ENCODE measurements around the gene SHLD2.
"Not testable (repeated sequence)": the region's sequence is repeated elsewhere in the genome, so short reads cannot be mapped to it uniquely, and the experiment has no call there.

The SHLD2 gene

DNA sequence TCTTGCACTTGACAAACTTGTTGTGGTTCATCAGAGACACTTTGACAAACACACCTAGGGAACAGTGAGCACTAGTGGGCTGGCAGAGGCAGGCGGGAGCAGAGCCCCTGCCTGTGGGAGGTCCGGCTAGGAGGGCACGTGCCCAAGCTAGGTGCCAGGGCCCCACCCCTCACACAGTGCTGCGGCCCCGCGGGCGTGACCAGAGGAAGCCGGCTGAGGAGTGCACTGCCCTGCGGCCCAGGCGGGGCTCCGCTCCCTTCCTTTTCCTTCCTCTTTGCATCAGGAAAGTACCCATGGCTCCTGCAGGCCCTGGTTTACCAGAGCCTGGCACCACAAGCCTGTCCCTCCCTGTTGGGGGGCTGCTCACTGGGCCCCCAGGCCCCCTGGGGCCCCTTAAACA is 121.1 kb downstream of the SHLD2 start:
- not testable (repeated sequence) for DNase-seq

DNA sequence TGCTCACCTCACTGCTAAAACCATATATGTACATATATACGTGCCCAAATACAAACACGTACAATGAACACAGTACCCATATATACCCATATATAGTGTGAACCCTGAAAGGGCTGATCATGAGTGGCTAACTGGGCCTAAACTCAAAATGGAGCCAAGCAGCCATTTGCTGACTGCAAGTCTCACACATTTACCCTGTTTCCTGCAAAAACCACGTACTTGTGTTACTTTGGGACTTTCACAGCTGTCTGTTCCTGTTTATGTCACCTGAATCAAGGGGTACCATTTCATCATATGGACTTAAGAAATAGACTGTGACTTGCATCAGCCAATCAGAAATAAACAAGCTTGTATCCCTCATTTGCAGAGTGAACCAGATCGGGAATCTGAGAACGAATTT is 124.4 kb downstream of the SHLD2 start:
- DNase-seq: not testable (repeated sequence)

DNA sequence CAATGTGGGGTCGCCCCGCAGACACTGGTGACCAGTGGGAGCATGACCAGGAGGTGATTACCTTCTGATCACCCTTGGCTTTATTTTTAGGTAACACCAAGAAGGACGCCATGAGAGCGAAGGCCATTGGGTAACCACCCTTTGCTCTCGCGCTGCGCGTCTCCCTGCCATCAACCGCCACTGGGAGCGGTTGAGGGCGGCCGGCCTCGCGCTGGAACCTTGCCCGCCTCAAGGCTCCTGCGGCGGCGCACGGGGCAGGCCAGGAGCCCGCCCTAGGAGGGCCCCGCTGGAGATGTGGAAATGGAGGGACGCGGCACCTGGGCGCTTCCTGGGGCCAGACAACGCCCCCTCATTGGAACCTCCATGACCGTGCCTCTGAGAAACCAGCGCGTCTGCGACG is 127.8 kb downstream of the SHLD2 start:
- DNase-seq: not testable (repeated sequence)

DNA sequence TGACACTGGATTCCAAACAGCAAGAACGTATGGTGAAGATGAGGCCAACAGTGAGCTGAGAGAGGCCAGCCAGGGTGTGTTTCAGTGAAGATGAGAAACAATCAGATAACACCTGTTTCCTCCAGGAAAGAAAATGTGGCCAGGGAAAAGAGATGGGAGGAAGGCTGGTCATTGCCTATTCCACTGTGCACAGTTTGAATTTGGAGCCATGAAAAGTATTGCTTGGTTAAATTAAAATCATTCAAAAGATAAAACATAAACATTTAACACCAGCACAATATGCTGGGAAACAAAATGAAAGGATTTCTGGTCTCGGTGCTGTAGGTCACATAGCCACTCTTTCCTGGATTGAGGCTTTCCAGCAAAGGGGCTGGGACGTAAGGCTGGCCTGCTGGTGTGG is 130.1 kb downstream of the SHLD2 start, which contains the start of gene NUTM2A:
NUTM2A (plus strand) TSS at position 301 of the 400 bp plus-strand sequence. CDS start 383 bp downstream, outside the sequence.
- DNase-seq: not testable (repeated sequence)

DNA sequence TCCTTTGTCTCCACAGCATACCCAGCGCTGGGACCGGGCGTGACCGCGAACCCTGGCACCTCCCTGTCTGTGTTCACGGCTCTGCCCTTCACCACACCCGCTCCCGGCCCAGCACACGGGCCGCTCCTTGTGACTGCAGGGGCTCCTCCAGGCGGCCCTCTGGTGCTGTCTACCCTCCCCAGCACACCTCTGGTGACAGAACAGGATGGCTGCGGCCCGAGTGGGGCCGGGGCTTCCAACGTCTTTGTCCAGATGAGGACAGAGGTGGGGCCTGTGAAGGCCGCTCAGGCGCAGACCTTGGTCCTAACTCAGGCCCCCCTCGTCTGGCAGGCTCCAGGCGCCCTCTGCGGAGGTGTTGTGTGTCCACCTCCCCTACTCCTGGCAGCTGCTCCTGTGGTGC is 133.2 kb downstream of the SHLD2 start:
- DNase-seq: not testable (repeated sequence)

DNA sequence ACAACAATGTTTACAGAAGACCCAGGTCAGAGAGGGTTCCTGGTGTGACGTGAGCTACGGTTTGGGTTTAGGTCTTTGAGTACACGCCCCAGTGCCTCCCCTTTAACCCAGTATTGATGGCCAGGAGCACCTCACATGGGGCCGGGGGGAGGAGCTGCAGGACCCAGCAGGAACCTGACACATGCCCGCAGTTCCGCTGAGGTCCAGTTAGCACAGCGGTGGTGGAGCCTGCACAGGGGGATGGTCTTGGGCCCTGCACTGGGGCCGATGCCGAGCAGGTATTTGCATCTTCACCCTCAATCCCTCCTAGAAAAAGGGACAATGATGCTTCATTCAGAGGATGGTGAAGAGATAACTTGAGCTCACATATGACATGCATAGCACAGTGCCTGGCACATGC is 134.2 kb downstream of the SHLD2 start:
- not testable (repeated sequence) for DNase-seq

DNA sequence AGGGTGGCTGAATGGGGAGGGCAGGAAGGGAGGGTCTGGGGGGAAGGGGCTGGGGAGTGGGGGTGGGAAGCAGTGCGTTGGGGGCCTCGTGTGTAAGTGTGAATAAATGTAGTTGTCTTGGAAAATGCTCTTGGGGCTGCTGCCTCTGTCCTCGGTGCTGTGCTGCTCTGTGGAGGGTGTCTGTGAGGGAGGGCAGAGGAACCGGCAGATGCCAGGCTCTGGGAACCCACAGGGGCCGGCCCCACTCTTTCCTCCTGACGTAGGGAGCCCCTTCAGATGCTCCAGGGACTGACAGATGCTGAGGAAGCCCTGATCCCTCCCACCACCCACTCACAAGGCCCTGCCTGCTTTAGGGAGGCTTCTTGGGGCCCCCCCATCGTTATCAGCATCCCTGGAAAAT is 139.8 kb downstream of the SHLD2 start:
- not testable (repeated sequence) for DNase-seq

DNA sequence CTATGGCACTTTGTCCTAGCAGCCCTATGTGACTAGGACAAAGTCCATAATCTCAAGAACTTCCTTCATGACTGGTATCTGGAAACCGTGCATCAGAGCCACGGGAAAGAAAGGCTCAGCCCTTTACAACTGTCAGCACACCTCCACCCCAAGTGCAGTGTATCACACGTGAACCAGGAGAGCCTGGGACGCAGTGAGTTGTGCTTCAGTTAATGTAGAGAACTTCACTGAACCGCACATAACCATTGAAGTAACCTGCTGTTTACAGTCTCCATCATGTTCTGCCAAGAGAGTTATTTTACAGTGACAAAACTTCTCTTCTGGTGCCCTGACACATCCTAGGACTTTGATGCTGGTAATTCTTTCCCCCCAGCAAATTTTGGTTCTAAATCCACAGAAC is 142.2 kb downstream of the SHLD2 start:
- DNase-seq: not testable (repeated sequence)

DNA sequence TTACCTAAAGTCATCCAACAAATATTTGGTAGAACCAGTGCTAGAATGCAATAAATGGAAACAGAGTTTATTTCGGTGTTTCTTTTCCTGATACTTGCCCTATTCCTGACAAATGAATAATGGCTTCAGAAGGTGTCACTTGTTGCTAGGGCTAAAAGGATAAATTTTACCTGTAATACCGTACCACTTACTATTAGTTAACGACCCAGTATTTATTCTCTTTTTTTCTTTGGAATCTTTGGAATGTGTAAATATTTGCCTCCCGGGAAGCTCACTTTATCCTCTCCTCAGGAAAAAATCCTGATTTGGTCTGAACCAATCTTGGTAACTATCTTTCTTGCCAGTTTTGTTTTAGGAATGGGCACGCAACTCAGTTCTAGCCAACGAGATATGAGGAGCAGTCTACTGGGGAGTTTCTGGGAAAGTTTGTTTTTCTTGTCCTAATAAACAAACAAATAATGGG is 144.4 kb downstream of the SHLD2 start:
- not testable (repeated sequence) for DNase-seq
